SK-N-SH treated with all-trans-retinoic acid at 6 μM for 48 hours (cell line): ENCODE results near the gene TMEM174.

Source experiments
- ATAC-seq: fragments of 200-7000 bp; cut with Tn5 transposase; 3 replicates; pipeline ENCODE4 v1.9.1; 2020; ENCODE audit warnings: mild to moderate bottlenecking, moderate library complexity
- ARNTL ChIP-seq: fragments of 450-650 bp; formaldehyde crosslinking; IDR thresholded peaks from 2 replicates; pipeline ENCODE4 v1.5.0; 2020; ENCODE audit warnings: low read depth, mild to moderate bottlenecking, moderate library complexity, borderline replicate concordance
- BACH2 ChIP-seq: fragments of 250-450 bp; sonication (Bioruptor Pico); IDR thresholded peaks from 2 replicates; pipeline ENCODE4 v1.9.0; 2021; ENCODE audit warnings: mild to moderate bottlenecking, borderline replicate concordance
- CREB5 ChIP-seq: fragments of 250-450 bp; sonication (Bioruptor Pico); IDR thresholded peaks from 2 replicates; pipeline ENCODE4 v1.5.1; 2020; ENCODE audit warnings: low read depth, mild to moderate bottlenecking, moderate library complexity
- CSDC2 ChIP-seq: fragments of 250-450 bp; sonication (Bioruptor Pico); IDR thresholded peaks from 2 replicates; pipeline ENCODE4 v1.5.0; 2020; ENCODE audit warnings: mild to moderate bottlenecking, moderate library complexity
- CSRNP3 ChIP-seq: fragments of 250-450 bp; sonication (Bioruptor Pico); IDR thresholded peaks from 2 replicates; pipeline ENCODE4 v1.5.1; 2021; ENCODE audit warnings: mild to moderate bottlenecking, moderate library complexity
- ESRRG ChIP-seq: fragments of 250-450 bp; sonication (Bioruptor Pico); IDR thresholded peaks from 2 replicates; pipeline ENCODE4 v1.6.1; 2021; ENCODE audit warnings: mild to moderate bottlenecking
- ISL1 ChIP-seq: fragments of 250-450 bp; sonication (Bioruptor Pico); IDR thresholded peaks from 2 replicates; pipeline ENCODE4 v2.1.2; 2022; ENCODE audit warnings: mild to moderate bottlenecking, moderate library complexity
- PATZ1 ChIP-seq: fragments of 250-450 bp; sonication (Bioruptor Pico); IDR thresholded peaks from 2 replicates; pipeline ENCODE4 v1.8.0; 2020; ENCODE audit warnings: mild to moderate bottlenecking, moderate library complexity, borderline replicate concordance
- POU6F1 ChIP-seq: fragments of 250-450 bp; sonication (Bioruptor Pico); IDR thresholded peaks from 2 replicates; pipeline ENCODE4 v1.8.0; 2021; ENCODE audit warnings: low read depth, mild to moderate bottlenecking, moderate library complexity, borderline replicate concordance
- PPARA ChIP-seq: fragments of 250-450 bp; sonication (Bioruptor Pico); IDR thresholded peaks from 2 replicates; pipeline ENCODE4 v1.5.0; 2020; ENCODE audit warnings: mild to moderate bottlenecking, borderline replicate concordance
- SNAI2 ChIP-seq: fragments of 250-450 bp; sonication (Bioruptor Pico); IDR thresholded peaks from 2 replicates; pipeline ENCODE4 v1.5.0; 2020; ENCODE audit warnings: mild to moderate bottlenecking, moderate library complexity
- TOX ChIP-seq: fragments of 250-450 bp; sonication (Bioruptor Pico); IDR thresholded peaks from 2 replicates; pipeline ENCODE4 v1.8.0; 2021; ENCODE audit warnings: mild to moderate bottlenecking, moderate library complexity, borderline replicate concordance
- TSHZ2 ChIP-seq: fragments of 250-450 bp; sonication (Bioruptor Pico); IDR thresholded peaks from 2 replicates; pipeline ENCODE4 v1.5.0; 2020; ENCODE audit warnings: mild to moderate bottlenecking, moderate library complexity
- ZC3H10 ChIP-seq: fragments of 250-450 bp; sonication (Bioruptor Pico); IDR thresholded peaks from 2 replicates; pipeline ENCODE4 v1.5.1; 2021; ENCODE audit warnings: mild to moderate bottlenecking, moderate library complexity
- ZFP3 ChIP-seq: fragments of 250-450 bp; sonication (Bioruptor Pico); IDR thresholded peaks from 2 replicates; pipeline ENCODE4 v1.5.0; 2020; ENCODE audit warnings: mild to moderate bottlenecking, moderate library complexity
- ZFP30 ChIP-seq: fragments of 450-650 bp; formaldehyde crosslinking; IDR thresholded peaks from 2 replicates; pipeline ENCODE4 v1.5.0; 2022; ENCODE audit warnings: mild to moderate bottlenecking, moderate library complexity
- ZNF565 ChIP-seq: fragments of 450-650 bp; formaldehyde crosslinking; conservative IDR thresholded peaks from 2 replicates; pipeline ENCODE4 v1.5.0; 2020; ENCODE audit warnings: low read depth, mild to moderate bottlenecking, moderate library complexity
- ZNF70 ChIP-seq: fragments of 450-650 bp; formaldehyde crosslinking; IDR thresholded peaks from 2 replicates; pipeline ENCODE4 v1.5.0; 2020; ENCODE audit warnings: mild to moderate bottlenecking, moderate library complexity

TMEM174 gene

GRCh38 chr5:73160239-73160671 lies 12.7 kb upstream of the TMEM174 start:
- ATAC-seq: no peak
- no peak for TF ChIP-seq ZNF565 (CRISPR knock-in tag)
- no peak for TF ChIP-seq TSHZ2 (CRISPR knock-in tag)
- no peak for TF ChIP-seq ZFP30 (CRISPR knock-in tag)
- TF ChIP-seq CSDC2 (CRISPR knock-in tag): no peak
- TF ChIP-seq PPARA (CRISPR knock-in tag): no peak

GRCh38 chr5:73170522-73170921 lies 2.5 kb upstream of the TMEM174 start:
- no peak for TF ChIP-seq CREB5 (CRISPR knock-in tag)
- TF ChIP-seq TSHZ2 (CRISPR knock-in tag): no peak
- TF ChIP-seq PATZ1: no peak
- no peak for TF ChIP-seq ISL1
- no peak for TF ChIP-seq POU6F1 (CRISPR knock-in tag)
- no peak for TF ChIP-seq SNAI2 (CRISPR knock-in tag)
- TF ChIP-seq ZNF70 (CRISPR knock-in tag): no peak
- no peak for TF ChIP-seq CSDC2 (CRISPR knock-in tag)
- TF ChIP-seq ZFP30 (CRISPR knock-in tag): no peak
- no peak for ATAC-seq

- no peak for ATAC-seq
- TF ChIP-seq BACH2 (CRISPR knock-in tag) (no peak), CSRNP3 (CRISPR knock-in tag) (no peak), CSDC2 (CRISPR knock-in tag) (no peak), ISL1 (no peak), ZFP30 (CRISPR knock-in tag) (no peak), ZNF70 (CRISPR knock-in tag) (no peak), ARNTL (CRISPR knock-in tag) (no peak), POU6F1 (CRISPR knock-in tag) (no peak), SNAI2 (CRISPR knock-in tag) (no peak), ESRRG (no peak), TOX (CRISPR knock-in tag) (no peak), TSHZ2 (CRISPR knock-in tag) (no peak), ZC3H10 (CRISPR knock-in tag) (no peak), CREB5 (CRISPR knock-in tag) (no peak), ZFP3 (no peak)
These were observed 1.5 kb upstream of the TMEM174 start for GRCh38 chr5:73171495-73171894.
